Liver (tissue), 9 donors: ENCODE data around the gene ST8SIA6. TPM values are rescaled to one million over a fixed set of nuclear protein-coding genes. Genes with fewer than 3 reads are reported as not detected.

Source experiments
- DNase-seq: peaks from one replicate; pipeline ENCODE4 v3.0.0-alpha.2; 2017; ENCODE audit warnings: low spot score
- H3K27ac ChIP-seq, 2 donors: one replicate each; pipeline ENCODE4 v1.7.0; 2013; ENCODE audit warnings: inconsistent platforms in 2 of 2, low read length in 2 of 2, control low read depth in 1 of 2, low read depth in 1 of 2, mild to moderate bottlenecking in 1 of 2
- H3K27me3 ChIP-seq, 4 donors: one replicate each; pipeline versions ENCODE4 v1.6.1 to v1.7.0; 2013; ENCODE audit warnings: low read length in 3 of 4, inconsistent platforms in 1 of 4, mild to moderate bottlenecking in 1 of 4, moderate library complexity in 1 of 4; ENCODE audit not compliant: control insufficient read depth in 4 of 4, insufficient read depth in 4 of 4
- H3K36me3 ChIP-seq, 4 donors: one replicate each; pipeline versions ENCODE4 v1.6.1 to v1.7.0; 2013; ENCODE audit warnings: low read length in 3 of 4, mild to moderate bottlenecking in 3 of 4, low read depth in 1 of 4, moderate library complexity in 1 of 4; ENCODE audit not compliant: control insufficient read depth in 4 of 4, insufficient read depth in 3 of 4
- H3K4me1 ChIP-seq, 4 donors: one replicate each; pipeline versions ENCODE4 v1.6.1 to v1.7.0; 2013; ENCODE audit warnings: low read length in 3 of 4, mild to moderate bottlenecking in 3 of 4, moderate library complexity in 1 of 4; ENCODE audit not compliant: control insufficient read depth in 4 of 4, insufficient read depth in 4 of 4
- H3K4me3 ChIP-seq, 3 donors: one replicate each; pipeline versions ENCODE4 v1.6.1 to v1.7.0; 2013; ENCODE audit warnings: low read length in 3 of 3, control low read depth in 1 of 3, low read depth in 1 of 3, mild to moderate bottlenecking in 1 of 3
- H3K9ac ChIP-seq, 2 donors: one replicate each; pipeline ENCODE4 v1.7.0; 2013; ENCODE audit warnings: low read length in 2 of 2, mild to moderate bottlenecking in 2 of 2, moderate library complexity in 2 of 2, control low read depth in 1 of 2, low read depth in 1 of 2
- H3K9me3 ChIP-seq, 4 donors: one replicate each; pipeline versions ENCODE4 v1.6.1 to v1.7.0; 2013; ENCODE audit warnings: low read length in 3 of 4; ENCODE audit not compliant: control insufficient read depth in 4 of 4
- FOXA1 ChIP-seq: IDR thresholded peaks from 2 replicates; pipeline ENCODE4 v1.6.1; 2016; ENCODE audit warnings: antibody characterized with exemption
- FOXA2 ChIP-seq: IDR thresholded peaks from 2 replicates; pipeline ENCODE4 v1.6.1; 2016; ENCODE audit warnings: antibody characterized with exemption
- GABPA ChIP-seq, 2 donors: IDR thresholded peaks in 1 of 2; conservative IDR thresholded peaks in 1 of 2; 2 replicates each; pipeline ENCODE4 v1.6.1; 2016; ENCODE audit warnings: antibody characterized with exemption in 2 of 2, mild to moderate bottlenecking in 1 of 2, moderate library complexity in 1 of 2
- HNF4A ChIP-seq, 2 donors: conservative IDR thresholded peaks; 2 replicates each; pipeline ENCODE4 v1.6.1; 2016; ENCODE audit warnings: antibody characterized with exemption in 2 of 2, mild to moderate bottlenecking in 2 of 2
- HNF4G ChIP-seq: IDR thresholded peaks from 2 replicates; pipeline ENCODE4 v1.6.1; 2016; ENCODE audit warnings: antibody characterized with exemption
- NR2F2 ChIP-seq: IDR thresholded peaks from 2 replicates; pipeline ENCODE4 v1.6.1; 2016; ENCODE audit warnings: antibody characterized with exemption
- RXRA ChIP-seq, 2 donors: IDR thresholded peaks; 2 replicates each; pipeline ENCODE4 v1.6.1; 2017 to 2018; ENCODE audit warnings: antibody characterized with exemption in 2 of 2, mild to moderate bottlenecking in 1 of 2
- SP1 ChIP-seq: IDR thresholded peaks from 2 replicates; pipeline ENCODE4 v1.6.1; 2018; ENCODE audit warnings: antibody characterized with exemption, mild to moderate bottlenecking
- TAF1 ChIP-seq: conservative IDR thresholded peaks from 2 replicates; pipeline ENCODE4 v1.6.1; 2016; ENCODE audit warnings: antibody characterized with exemption, mild to moderate bottlenecking
- YY1 ChIP-seq: IDR thresholded peaks from 2 replicates; pipeline ENCODE4 v1.6.1; 2016; ENCODE audit warnings: antibody characterized with exemption, mild to moderate bottlenecking
- WGBS: extraction: QIAGEN DNeasy Blood & Tissue Kit; methylation state at CpG from one replicate; pipeline ENCODE4 v1.1.7; 2013; 5-methylcytosine and 5-hydroxymethylcytosine counted together
- polyA plus RNA-seq, 2 donors: library from polyadenylated mRNA; stranded (reverse) in 1 of 2; unstranded in 1 of 2; fragments of 200-250 nt in 1 of 2; fragments of >200 nt in 1 of 2; fragmentation: Nextera tagmentation in 1 of 2; extraction: Ambion mirVana in 1 of 2; gene quantifications; one replicate each; pipeline versions ENCODE4 v1.2.1 to v1.2.3, GENCODE V29; 2013 to 2015
- total RNA-seq, 2 donors: library from RNA; depleted of rRNA; stranded (reverse); fragments of >200 nt; gene quantifications; one replicate each; pipeline ENCODE4 v1.2.3, GENCODE V29; 2014
- TF ChIP-seq, protein P1 (sequence below): fragments of 150-350 bp; IDR thresholded peaks from 2 replicates; pipeline ENCODE4 v1.5.1; 2017; ENCODE audit warnings: improper control_type of control experiment, low read depth, low read length; ENCODE audit not compliant: missing input control
- TF ChIP-seq, protein P2 (sequence below): IDR thresholded peaks from 2 replicates; pipeline ENCODE4 v1.6.1; 2016; ENCODE audit warnings: antibody characterized with exemption
- donor health status: healthy.
- donor health status: healthy.
- donor health status: healthy.
- donor health status: healthy.
- donor health status: healthy.

ST8SIA6 gene
- total and polyA plus RNA-seq, 4 donors = 0.53 to 5.8 (median 1.0) TPM

DNA sequence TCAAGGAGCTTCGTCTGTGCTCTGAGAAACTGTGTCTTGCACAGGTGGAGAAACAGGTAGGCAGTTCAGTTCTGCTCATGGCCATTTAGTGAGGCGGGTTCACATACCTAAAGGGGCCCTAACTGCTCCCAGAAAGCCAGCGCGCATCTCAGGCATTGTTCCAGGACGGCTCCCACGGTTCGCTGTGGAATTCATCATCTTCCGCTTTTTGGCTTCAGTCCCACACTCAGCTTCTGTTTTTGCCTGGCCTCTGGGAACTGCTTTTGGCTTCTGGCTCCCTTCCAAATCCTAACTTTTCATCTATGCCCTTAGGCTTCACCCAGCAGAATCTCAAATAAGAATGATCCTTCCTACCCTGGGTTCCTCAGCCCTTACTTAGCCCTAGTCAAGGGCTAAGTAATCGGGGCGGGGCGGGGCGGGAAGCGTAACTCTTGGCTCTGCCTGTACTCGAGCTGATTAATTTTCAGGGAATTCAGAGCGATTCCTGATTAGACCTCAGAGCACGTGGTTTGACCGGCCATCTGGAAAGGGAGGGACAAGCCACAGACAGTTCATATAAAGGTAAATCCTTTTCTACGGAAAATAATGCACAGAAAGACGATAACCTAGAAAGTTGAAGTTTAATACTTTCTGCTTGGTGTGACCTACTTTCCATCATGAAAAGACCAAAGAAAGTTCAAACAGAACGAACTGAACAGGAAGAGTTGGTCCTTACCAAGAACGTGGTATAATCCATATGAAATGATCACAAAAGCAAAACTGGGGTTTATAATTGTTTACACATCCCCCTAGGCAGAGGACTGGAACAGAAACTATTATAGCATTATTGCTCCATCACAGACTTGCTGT is 105.7 kb downstream of the ST8SIA6 start:
- no peak overlapping the region for H3K9ac ChIP-seq
- no peak overlapping the region for H3K27ac ChIP-seq
- WGBS = 63% methylated on average over 21 of the region's 21 CpGs
- no peaks in the 10 kb centered on the region for H3K36me3 ChIP-seq
- peaks cover 0 to 2% (median 0%) of the 10 kb centered on the region in 4 donors for H3K27me3 ChIP-seq
- no peaks in the 10 kb centered on the region for H3K9me3 ChIP-seq
- TF ChIP-seq SP1 = no peak
- peak; percentile 32 for TF ChIP-seq NR2F2
- TF ChIP-seq RXRA (IDR thresholded peaks at IDR 0.05) = peak in 1 of 2 donors; percentile 11
- H3K4me3 ChIP-seq = no peak overlapping the region
- H3K4me1 ChIP-seq = peaks cover 0 to under 1% (median 0%) of the 10 kb centered on the region in 4 donors
- no peak for DNase-seq

DNA sequence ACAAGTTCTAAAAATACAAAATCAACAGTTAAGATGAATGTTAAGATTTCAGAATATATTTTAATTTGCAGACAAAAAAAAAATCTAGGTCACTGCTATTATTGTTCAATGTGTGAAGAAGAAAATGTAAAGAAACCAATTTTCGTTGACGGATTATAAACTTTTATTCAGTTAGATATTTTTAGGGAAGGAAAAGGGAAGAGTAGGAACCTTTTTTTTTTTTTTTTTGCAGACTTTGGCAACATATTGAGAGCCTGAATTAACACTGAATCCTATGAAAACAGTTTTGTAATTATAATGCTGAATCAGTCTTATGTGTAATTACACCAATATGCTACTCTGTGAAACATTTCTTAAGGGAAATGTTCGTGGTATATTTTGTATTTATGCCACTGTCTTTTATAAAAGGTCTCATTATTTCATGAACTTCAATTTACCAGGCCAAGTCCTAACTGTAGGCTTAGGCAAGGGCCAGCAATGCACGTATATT is 106.3 kb downstream of the ST8SIA6 start:
- no peaks in the 10 kb centered on the region for H3K36me3 ChIP-seq
- no peak overlapping the region for H3K4me3 ChIP-seq
- peaks cover 0 to 7% (median 6%) of the 10 kb centered on the region in 4 donors for H3K4me1 ChIP-seq
- no peak overlapping the region for H3K9ac ChIP-seq
- H3K9me3 ChIP-seq = no peaks in the 10 kb centered on the region
- DNase-seq = no peak
- TF ChIP-seq HNF4G = no peak
- TF ChIP-seq RXRA (IDR thresholded peaks at IDR 0.05) = no peak
- TF ChIP-seq TAF1 = no peak
- TF ChIP-seq SP1 = no peak
- no peak for TF ChIP-seq FOXA2
- no peak for TF ChIP-seq YY1
- no peak for TF ChIP-seq FOXA1
- TF ChIP-seq GABPA (IDR thresholded peaks at IDR 0.05 in 1 of 2, conservative IDR thresholded peaks at IDR 0.05 in 1 of 2) = no peak
- no peak for TF ChIP-seq HNF4A (conservative IDR thresholded peaks at IDR 0.05)
- TF ChIP-seq, protein P1, sequence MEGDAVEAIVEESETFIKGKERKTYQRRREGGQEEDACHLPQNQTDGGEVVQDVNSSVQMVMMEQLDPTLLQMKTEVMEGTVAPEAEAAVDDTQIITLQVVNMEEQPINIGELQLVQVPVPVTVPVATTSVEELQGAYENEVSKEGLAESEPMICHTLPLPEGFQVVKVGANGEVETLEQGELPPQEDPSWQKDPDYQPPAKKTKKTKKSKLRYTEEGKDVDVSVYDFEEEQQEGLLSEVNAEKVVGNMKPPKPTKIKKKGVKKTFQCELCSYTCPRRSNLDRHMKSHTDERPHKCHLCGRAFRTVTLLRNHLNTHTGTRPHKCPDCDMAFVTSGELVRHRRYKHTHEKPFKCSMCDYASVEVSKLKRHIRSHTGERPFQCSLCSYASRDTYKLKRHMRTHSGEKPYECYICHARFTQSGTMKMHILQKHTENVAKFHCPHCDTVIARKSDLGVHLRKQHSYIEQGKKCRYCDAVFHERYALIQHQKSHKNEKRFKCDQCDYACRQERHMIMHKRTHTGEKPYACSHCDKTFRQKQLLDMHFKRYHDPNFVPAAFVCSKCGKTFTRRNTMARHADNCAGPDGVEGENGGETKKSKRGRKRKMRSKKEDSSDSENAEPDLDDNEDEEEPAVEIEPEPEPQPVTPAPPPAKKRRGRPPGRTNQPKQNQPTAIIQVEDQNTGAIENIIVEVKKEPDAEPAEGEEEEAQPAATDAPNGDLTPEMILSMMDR = no peak
- 61% methylated on average over 4 of the region's 4 CpGs for WGBS
- no peak overlapping the region for H3K27ac ChIP-seq
- H3K27me3 ChIP-seq = peaks cover 0 to 2% (median 0%) of the 10 kb centered on the region in 4 donors

DNA sequence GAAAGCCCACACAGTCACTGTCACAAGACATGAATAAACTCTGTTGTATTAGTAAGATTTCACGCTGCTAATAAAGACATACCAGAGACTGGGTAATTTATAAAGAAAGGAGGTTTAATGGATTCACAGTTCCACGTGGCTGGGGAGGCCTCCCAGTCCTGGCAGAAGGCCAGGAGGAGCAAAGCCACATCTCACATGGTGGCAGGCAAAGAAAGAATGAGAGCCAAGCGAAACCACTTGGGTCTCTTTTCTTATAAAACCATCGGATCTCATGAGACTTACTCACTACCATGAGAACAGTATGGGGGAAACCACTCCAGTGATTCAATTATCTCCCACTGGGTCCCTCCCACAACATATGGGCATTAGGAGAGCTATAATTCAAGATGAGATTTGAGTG is 110.2 kb downstream of the ST8SIA6 start:
- Histone ChIP-seq H3K27ac (no peak overlapping the region), H3K9ac (no peak overlapping the region), H3K4me3 (no peak overlapping the region), H3K9me3 (peaks cover 2 to 10% (median 5%) of the 10 kb centered on the region in 4 donors), H3K27me3 (no peaks in the 10 kb centered on the region), H3K4me1 (peaks cover 0 to 8% (median 7%) of the 10 kb centered on the region in 4 donors), H3K36me3 (no peaks in the 10 kb centered on the region)
- DNase-seq = no peak
- 82% methylated on average over 4 of the region's 4 CpGs for WGBS
- no peak for TF ChIP-seq FOXA1
- no peak for TF ChIP-seq YY1
- TF ChIP-seq FOXA2 = no peak
- TF ChIP-seq, protein P2, sequence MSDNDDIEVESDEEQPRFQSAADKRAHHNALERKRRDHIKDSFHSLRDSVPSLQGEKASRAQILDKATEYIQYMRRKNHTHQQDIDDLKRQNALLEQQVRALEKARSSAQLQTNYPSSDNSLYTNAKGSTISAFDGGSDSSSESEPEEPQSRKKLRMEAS = no peak
- TF ChIP-seq GABPA (IDR thresholded peaks at IDR 0.05 in 1 of 2, conservative IDR thresholded peaks at IDR 0.05 in 1 of 2) = no peak
- no peak for TF ChIP-seq HNF4A (conservative IDR thresholded peaks at IDR 0.05)
- TF ChIP-seq RXRA (IDR thresholded peaks at IDR 0.05) = no peak
